ENCODE measurements around the gene FNDC3A.

GRCh38 chr13:48961379-48961778 lies 14.3 kb upstream of the FNDC3A start:
- TF ChIP-seq, protein P1, sequence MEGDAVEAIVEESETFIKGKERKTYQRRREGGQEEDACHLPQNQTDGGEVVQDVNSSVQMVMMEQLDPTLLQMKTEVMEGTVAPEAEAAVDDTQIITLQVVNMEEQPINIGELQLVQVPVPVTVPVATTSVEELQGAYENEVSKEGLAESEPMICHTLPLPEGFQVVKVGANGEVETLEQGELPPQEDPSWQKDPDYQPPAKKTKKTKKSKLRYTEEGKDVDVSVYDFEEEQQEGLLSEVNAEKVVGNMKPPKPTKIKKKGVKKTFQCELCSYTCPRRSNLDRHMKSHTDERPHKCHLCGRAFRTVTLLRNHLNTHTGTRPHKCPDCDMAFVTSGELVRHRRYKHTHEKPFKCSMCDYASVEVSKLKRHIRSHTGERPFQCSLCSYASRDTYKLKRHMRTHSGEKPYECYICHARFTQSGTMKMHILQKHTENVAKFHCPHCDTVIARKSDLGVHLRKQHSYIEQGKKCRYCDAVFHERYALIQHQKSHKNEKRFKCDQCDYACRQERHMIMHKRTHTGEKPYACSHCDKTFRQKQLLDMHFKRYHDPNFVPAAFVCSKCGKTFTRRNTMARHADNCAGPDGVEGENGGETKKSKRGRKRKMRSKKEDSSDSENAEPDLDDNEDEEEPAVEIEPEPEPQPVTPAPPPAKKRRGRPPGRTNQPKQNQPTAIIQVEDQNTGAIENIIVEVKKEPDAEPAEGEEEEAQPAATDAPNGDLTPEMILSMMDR (IDR thresholded peaks at IDR 0.05; ENCODE audit: insufficient read depth, low read length, poor library complexity, severe bottlenecking) = no peak
- no peak for TF ChIP-seq EZH2phosphoT487 (conservative IDR thresholded peaks at IDR 0.05; ENCODE audit: low read length)
